22Rv1 (cell line): ENCODE results near the gene ADH1C.
"Not testable (repeated sequence)": the region's sequence is repeated elsewhere in the genome, so short reads cannot be mapped to it uniquely, and the experiment has no call there.

Source experiments
- H3K27ac ChIP-seq: fragments of 450-650 bp; 2 replicates; pipeline ENCODE4 v1.5.1; 2017
- ZFX ChIP-seq: fragments of 450-650 bp; IDR thresholded peaks from 2 replicates; pipeline ENCODE4 v1.6.1; 2017; ENCODE audit warnings: antibody characterized with exemption, borderline replicate concordance
- TF ChIP-seq, protein P1 (sequence below): fragments of 450-650 bp; IDR thresholded peaks from 2 replicates; pipeline ENCODE4 v1.5.1; 2017; ENCODE audit warnings: mild to moderate bottlenecking

The ADH1C gene

DNA sequence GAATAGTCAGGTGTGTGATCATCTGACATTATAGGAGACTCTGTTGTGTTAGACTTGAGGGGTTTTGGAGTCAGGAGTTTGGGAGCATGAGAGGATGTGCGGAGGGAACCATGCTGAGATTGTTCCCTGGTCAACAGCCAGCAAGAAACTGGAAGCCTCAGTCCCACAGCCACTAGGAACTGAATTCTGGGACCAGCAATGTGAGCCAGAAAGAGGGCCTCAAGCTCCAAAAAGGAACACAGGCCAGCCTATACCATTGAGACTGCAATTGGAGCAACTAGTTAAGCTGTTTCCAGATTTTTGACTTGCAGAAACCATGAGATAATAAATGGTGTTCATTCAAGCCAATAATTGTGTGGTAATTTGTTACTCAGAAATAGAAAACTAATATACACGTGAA lies 22.7 kb downstream of the ADH1C start:
- TF ChIP-seq, protein P1, sequence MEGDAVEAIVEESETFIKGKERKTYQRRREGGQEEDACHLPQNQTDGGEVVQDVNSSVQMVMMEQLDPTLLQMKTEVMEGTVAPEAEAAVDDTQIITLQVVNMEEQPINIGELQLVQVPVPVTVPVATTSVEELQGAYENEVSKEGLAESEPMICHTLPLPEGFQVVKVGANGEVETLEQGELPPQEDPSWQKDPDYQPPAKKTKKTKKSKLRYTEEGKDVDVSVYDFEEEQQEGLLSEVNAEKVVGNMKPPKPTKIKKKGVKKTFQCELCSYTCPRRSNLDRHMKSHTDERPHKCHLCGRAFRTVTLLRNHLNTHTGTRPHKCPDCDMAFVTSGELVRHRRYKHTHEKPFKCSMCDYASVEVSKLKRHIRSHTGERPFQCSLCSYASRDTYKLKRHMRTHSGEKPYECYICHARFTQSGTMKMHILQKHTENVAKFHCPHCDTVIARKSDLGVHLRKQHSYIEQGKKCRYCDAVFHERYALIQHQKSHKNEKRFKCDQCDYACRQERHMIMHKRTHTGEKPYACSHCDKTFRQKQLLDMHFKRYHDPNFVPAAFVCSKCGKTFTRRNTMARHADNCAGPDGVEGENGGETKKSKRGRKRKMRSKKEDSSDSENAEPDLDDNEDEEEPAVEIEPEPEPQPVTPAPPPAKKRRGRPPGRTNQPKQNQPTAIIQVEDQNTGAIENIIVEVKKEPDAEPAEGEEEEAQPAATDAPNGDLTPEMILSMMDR = no peak
- TF ChIP-seq ZFX = no peak
- H3K27ac ChIP-seq = no peak overlapping the region

- TF ChIP-seq, protein P1 = no peak
- no peak for TF ChIP-seq ZFX
- no peak overlapping the region for H3K27ac ChIP-seq
Observed at GRCh38 chr4:99324979-99325378, 27.6 kb downstream of the ADH1C start.

DNA sequence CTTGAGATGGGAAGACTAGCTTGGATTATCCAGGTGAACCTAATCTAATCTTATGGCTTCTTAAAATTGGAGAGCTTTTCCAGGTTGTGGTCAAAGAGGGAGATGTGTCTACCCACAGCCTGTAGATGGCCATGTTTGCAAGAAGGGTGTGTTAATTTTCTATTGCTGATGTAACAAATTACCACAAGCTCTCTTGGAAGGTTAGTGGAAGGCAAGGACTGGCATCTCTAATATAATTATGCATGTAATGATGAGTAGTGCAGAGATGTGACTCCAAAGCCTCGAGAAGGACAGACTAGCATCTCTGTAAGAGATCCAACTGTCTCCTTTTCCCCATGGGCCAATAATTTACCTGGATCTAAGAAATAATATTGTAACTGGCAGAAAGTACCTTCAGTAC lies 28.2 kb downstream of the ADH1C start:
- TF ChIP-seq, protein P1 = no peak
- no peak for TF ChIP-seq ZFX
- no peak overlapping the region for H3K27ac ChIP-seq

GRCh38 chr4:99323756-99324155 lies 28.8 kb downstream of the ADH1C start:
- TF ChIP-seq ZFX = no peak
- TF ChIP-seq, protein P1 = no peak
- H3K27ac ChIP-seq = no peak overlapping the region

- TF ChIP-seq ZFX = no peak
- TF ChIP-seq, protein P1 = no peak
- no peak within 1 kb of the TSS for H3K27ac ChIP-seq
Observed at GRCh38 chr4:99321241-99322191, 31.0 kb downstream of the ADH1C start, which contains the start of gene ADH1B. TSS of gene ADH1B (minus strand) at chr4:99321401. CDS start at chr4:99321331, 70 bp downstream.

GRCh38 chr4:99317811-99318210 lies 34.7 kb downstream of the ADH1C start:
- not testable (repeated sequence) for H3K27ac ChIP-seq

GRCh38 chr4:99317354-99317753 lies 35.2 kb downstream of the ADH1C start:
- H3K27ac ChIP-seq = no peak overlapping the region
- TF ChIP-seq, protein P1 = no peak
